HepG2 (cell line): ENCODE data around the gene OGFR. TPM values are rescaled to one million over a fixed set of nuclear protein-coding genes. Genes with fewer than 3 reads are reported as not detected.

Source experiments
- ATAC-seq: fragments of 200-7000 bp; cut with Tn5 transposase; 3 replicates; pipeline ENCODE4 v1.9.1; 2020; ENCODE audit warnings: mild to moderate bottlenecking, moderate library complexity
- BruUV-seq: library from RNA; stranded (reverse); fragments of 400-500 nt; replicated peaks from 2 replicates; lab custom pipeline; 2021; lab: Mats Ljungman, UMichigan
- CTCF ChIA-PET: fragments of 300-600 bp; formaldehyde crosslinking; extraction: SDS; loops from one replicate; lab custom pipeline; 2021; ENCODE audit warnings: low total read pairs, inconsistent platforms, low intra/inter-chr PET ratio; lab: Yijun Ruan, JAX
- POLR2A ChIA-PET: fragments of 350-600 bp; sonication (Branson Sonifier 250); formaldehyde crosslinking; loops from one replicate; lab custom pipeline; 2020; ENCODE audit warnings: antibody characterized with exemption, inconsistent platforms; lab: Yijun Ruan, JAX
- DNase-seq: peaks from one replicate; pipeline ENCODE4 v3.0.0-alpha.2; 2015; ENCODE audit warnings: low spot score
- FAIRE-seq: peaks from 3 replicates; lab custom pipeline; 2011; peaks lifted over from hg19 to GRCh38; lab: Jason Lieb, UNC
- H2AFZ ChIP-seq: one replicate; pipeline ENCODE4 v1.6.1; 2011; ENCODE audit warnings: low read length, inconsistent platforms
- H3K27ac ChIP-seq: fragments of 300-600 bp; 3 replicates; pipeline ENCODE4 v1.8.0; 2011; ENCODE audit warnings: mixed run types, mild to moderate bottlenecking, mixed read lengths, low read length, inconsistent platforms; ENCODE audit not compliant: insufficient read depth; ENCODE audit errors: extremely low read length
- H3K27me3 ChIP-seq, 2 experiments: fragments of 200-600 bp in 1 of 2; 2 replicates in 1 of 2; 3 replicates in 1 of 2; pipeline versions ENCODE4 v1.6.0 to v1.8.0; 2011; ENCODE audit warnings: low read length in 2 of 2, mild to moderate bottlenecking in 2 of 2, moderate library complexity in 2 of 2, inconsistent platforms in 1 of 2; ENCODE audit not compliant: insufficient read depth in 2 of 2, control insufficient read depth in 1 of 2
- H3K36me3 ChIP-seq, 2 experiments: fragments of 200-600 bp in 1 of 2; replicated peaks in 1 of 2; 2 replicates in 1 of 2; 3 replicates in 1 of 2; pipeline versions ENCODE4 v1.5.1 to v1.8.0; 2011; ENCODE audit warnings: low read length in 2 of 2, inconsistent platforms in 1 of 2; ENCODE audit not compliant: insufficient read depth in 2 of 2, control insufficient read depth in 1 of 2
- H3K4me1 ChIP-seq: 2 replicates; pipeline ENCODE4 v1.5.1; 2012; ENCODE audit warnings: low read length, inconsistent platforms; ENCODE audit not compliant: insufficient read depth
- H3K4me2 ChIP-seq: 2 replicates; pipeline ENCODE4 v1.6.0; 2011; ENCODE audit warnings: low read depth, low read length, inconsistent platforms
- H3K4me3 ChIP-seq, 3 experiments: fragments of 200-600 bp in 1 of 3; sonication (generic), shearing (Covaris generic) in 1 of 3; replicated peaks in 1 of 3; 2 replicates each; pipeline ENCODE4 v1.5.1; 2011 to 2016; ENCODE audit warnings: low read length in 3 of 3, inconsistent platforms in 2 of 3, low read depth in 2 of 3, mild to moderate bottlenecking in 2 of 3, control low read depth in 1 of 3, mixed read lengths in 1 of 3; ENCODE audit not compliant: insufficient read depth in 1 of 3
- H3K79me2 ChIP-seq: one replicate; pipeline ENCODE4 v1.6.1; 2011; ENCODE audit warnings: low read length, inconsistent platforms; ENCODE audit not compliant: insufficient read depth
- H3K9ac ChIP-seq: 2 replicates; pipeline ENCODE4 v1.6.0; 2011; ENCODE audit warnings: mild to moderate bottlenecking, low read depth, low read length, inconsistent platforms; ENCODE audit not compliant: insufficient read depth
- H3K9me3 ChIP-seq: 2 replicates; pipeline ENCODE4 v1.5.1; 2012; ENCODE audit warnings: mild to moderate bottlenecking, low read length
- H4K20me1 ChIP-seq: 2 replicates; pipeline ENCODE4 v1.6.0; 2011; ENCODE audit warnings: inconsistent platforms, mild to moderate bottlenecking, low read length, moderate library complexity; ENCODE audit not compliant: insufficient read depth
- FLYWCH1 ChIP-seq: sonication (generic); formaldehyde crosslinking; IDR thresholded peaks from 2 replicates; pipeline ENCODE4 v1.8.1; 2023; ENCODE audit warnings: mild to moderate bottlenecking, missing genetic modification reagents
- PHF20 ChIP-seq: sonication (generic); formaldehyde crosslinking; IDR thresholded peaks from 2 replicates; pipeline ENCODE4 v1.5.0; 2020; ENCODE audit warnings: mild to moderate bottlenecking, missing genetic modification reagents
- TCF7 ChIP-seq: sonication (generic); IDR thresholded peaks from 2 replicates; pipeline ENCODE4 v1.6.1; 2016; ENCODE audit warnings: antibody characterized with exemption, low read depth
- ZFP36 ChIP-seq: fragments of 150-350 bp; IDR thresholded peaks from 2 replicates; pipeline ENCODE4 v1.6.1; 2018; ENCODE audit warnings: borderline replicate concordance, low read length, low read depth; ENCODE audit not compliant: partially characterized antibody
- ZNF33B ChIP-seq: sonication (generic); formaldehyde crosslinking; IDR thresholded peaks from 2 replicates; pipeline ENCODE4 v1.5.1; 2020; ENCODE audit warnings: mild to moderate bottlenecking, missing genetic modification reagents
- ZNF605 ChIP-seq: sonication (generic); formaldehyde crosslinking; IDR thresholded peaks from 2 replicates; pipeline ENCODE4 v1.8.0; 2022; ENCODE audit warnings: mild to moderate bottlenecking, missing genetic modification reagents
- ZNF619 ChIP-seq: sonication (generic); formaldehyde crosslinking; IDR thresholded peaks from 2 replicates; pipeline ENCODE4 v1.4.0; 2020; ENCODE audit warnings: mild to moderate bottlenecking, missing genetic modification reagents
- ZNF792 ChIP-seq: IDR thresholded peaks from 2 replicates; pipeline ENCODE4 v1.6.1; 2016
- WGBS: methylation state at CpG from one replicate; pipeline ENCODE4 v1.1.6; 2017; ENCODE audit warnings: low lambda C conversion rate; 5-methylcytosine and 5-hydroxymethylcytosine counted together
- in situ Hi-C: cut with HindIII; loops from 2 replicates; pipeline ENCODE4 v1.10.0; 2017; ENCODE audit warnings: low pct_unique_long_range_greater_than_20kb; ENCODE audit not compliant: extremely low pct_ligation_motif_present
- intact Hi-C: fragments of 100-400 bp; cut with micrococcal nuclease; formaldehyde crosslinking; loops from one replicate; pipeline ENCODE4 v1.10.0; 2022; ENCODE audit not compliant: unreplicated experiment
- polyA plus RNA-seq, 8 experiments: library from polyadenylated mRNA; depleted of rRNA in 3 of 8; stranded (reverse) in 7 of 8; unstranded in 1 of 8; fragments of >200 nt; fragmentation: Illumina TruSeq in 4 of 8; extraction: Trizol in 4 of 8; gene quantifications; 2 replicates each; pipeline versions ENCODE4 v1.2.1 to v1.2.3, GENCODE V29; 2011 to 2016; ENCODE audit warnings: low read depth in 4 of 8, missing spikeins in 1 of 8, mixed read lengths in 1 of 8; ENCODE audit not compliant: insufficient read depth in 1 of 8
- total RNA-seq, 5 experiments: library from RNA; depleted of rRNA; stranded (reverse); fragments of >200 nt; fragmentation: Illumina TruSeq; extraction: Trizol; gene quantifications; 2 replicates each; pipeline ENCODE4 v1.2.3, GENCODE V29; 2016; ENCODE audit warnings: low read depth in 1 of 5
- TF ChIP-seq, protein P1 (sequence below): sonication (generic); formaldehyde crosslinking; IDR thresholded peaks from 2 replicates; pipeline ENCODE4 v1.4.0; 2020; ENCODE audit warnings: mild to moderate bottlenecking, missing genetic modification reagents
- TF ChIP-seq, protein P2 (sequence below): sonication (generic); formaldehyde crosslinking; IDR thresholded peaks from 2 replicates; pipeline ENCODE4 v1.5.0; 2020; ENCODE audit warnings: missing genetic modification reagents

Gene OGFR
- total and polyA plus RNA-seq, 2 of the 13 experiments (the other 11 are each of a cell fraction or from before 2014, with no cell fraction given) = 47.7 to 81.8 TPM

DNA sequence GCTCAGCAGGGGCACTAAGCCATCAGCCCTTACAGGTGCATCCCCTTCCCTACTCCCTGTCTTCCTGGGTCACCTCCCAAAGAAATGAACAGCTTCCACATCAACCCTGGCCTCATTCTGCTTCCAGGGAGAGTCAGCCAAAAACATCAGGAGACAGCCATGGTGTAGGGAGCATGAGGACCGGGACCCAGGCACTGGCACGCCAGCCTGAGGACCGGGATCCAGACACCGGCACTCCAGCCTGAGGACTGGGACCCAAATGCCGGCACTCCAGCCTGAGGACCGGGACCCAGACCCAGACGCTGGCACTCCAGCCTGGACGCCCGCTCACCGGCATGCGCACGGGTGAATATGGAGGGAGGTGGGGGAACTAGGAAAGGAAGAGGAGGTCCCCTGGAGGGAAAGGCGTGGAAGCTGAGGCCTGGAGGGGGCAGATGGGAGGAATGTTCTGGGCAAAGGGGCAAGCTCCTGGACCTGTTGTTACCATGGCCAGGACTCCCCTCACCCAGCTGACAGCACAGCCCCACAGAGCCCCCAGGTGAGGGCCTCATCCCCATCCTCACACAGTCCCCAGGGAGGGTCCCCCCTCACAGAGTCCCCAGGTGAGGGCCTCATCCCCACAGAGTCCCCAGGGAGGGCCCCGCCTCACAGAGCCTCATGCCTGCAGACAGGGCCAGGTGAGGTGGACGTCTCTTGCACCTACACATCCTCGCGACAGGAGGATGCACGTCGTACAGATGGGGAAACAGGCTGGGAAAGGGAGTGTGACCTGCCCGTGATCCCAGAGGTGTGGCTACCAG is 34.3 kb upstream of the OGFR start:
- no TSS peak for BruUV-seq
- in situ Hi-C loops = loop anchor here (10.0 kb wide), 1 partner anchor 86 kb away; no protein-coding TSS in a partner anchor
- no peak overlapping the region for H2AFZ ChIP-seq
- no peak overlapping the region for H3K27ac ChIP-seq
- H3K4me1 ChIP-seq = no peaks in the 10 kb centered on the region
- H3K9ac ChIP-seq = no peak overlapping the region
- H3K9me3 ChIP-seq = no peaks in the 10 kb centered on the region
- no peaks in the 10 kb centered on the region for H3K79me2 ChIP-seq
- ChIA-PET CTCF (no interaction called here), POLR2A (no interaction called here)
- FAIRE-seq (no peak), DNase-seq (no peak), ATAC-seq (no peak)
- H3K4me3 ChIP-seq = no peak overlapping the region
- TF ChIP-seq ZNF792 (no peak), ZNF619 (CRISPR knock-in tag) (no peak), ZNF605 (CRISPR knock-in tag) (no peak), ZNF33B (CRISPR knock-in tag) (no peak), ZFP36 (no peak), PHF20 (CRISPR knock-in tag) (no peak), TCF7 (no peak), FLYWCH1 (no peak)
- TF ChIP-seq, protein P1, sequence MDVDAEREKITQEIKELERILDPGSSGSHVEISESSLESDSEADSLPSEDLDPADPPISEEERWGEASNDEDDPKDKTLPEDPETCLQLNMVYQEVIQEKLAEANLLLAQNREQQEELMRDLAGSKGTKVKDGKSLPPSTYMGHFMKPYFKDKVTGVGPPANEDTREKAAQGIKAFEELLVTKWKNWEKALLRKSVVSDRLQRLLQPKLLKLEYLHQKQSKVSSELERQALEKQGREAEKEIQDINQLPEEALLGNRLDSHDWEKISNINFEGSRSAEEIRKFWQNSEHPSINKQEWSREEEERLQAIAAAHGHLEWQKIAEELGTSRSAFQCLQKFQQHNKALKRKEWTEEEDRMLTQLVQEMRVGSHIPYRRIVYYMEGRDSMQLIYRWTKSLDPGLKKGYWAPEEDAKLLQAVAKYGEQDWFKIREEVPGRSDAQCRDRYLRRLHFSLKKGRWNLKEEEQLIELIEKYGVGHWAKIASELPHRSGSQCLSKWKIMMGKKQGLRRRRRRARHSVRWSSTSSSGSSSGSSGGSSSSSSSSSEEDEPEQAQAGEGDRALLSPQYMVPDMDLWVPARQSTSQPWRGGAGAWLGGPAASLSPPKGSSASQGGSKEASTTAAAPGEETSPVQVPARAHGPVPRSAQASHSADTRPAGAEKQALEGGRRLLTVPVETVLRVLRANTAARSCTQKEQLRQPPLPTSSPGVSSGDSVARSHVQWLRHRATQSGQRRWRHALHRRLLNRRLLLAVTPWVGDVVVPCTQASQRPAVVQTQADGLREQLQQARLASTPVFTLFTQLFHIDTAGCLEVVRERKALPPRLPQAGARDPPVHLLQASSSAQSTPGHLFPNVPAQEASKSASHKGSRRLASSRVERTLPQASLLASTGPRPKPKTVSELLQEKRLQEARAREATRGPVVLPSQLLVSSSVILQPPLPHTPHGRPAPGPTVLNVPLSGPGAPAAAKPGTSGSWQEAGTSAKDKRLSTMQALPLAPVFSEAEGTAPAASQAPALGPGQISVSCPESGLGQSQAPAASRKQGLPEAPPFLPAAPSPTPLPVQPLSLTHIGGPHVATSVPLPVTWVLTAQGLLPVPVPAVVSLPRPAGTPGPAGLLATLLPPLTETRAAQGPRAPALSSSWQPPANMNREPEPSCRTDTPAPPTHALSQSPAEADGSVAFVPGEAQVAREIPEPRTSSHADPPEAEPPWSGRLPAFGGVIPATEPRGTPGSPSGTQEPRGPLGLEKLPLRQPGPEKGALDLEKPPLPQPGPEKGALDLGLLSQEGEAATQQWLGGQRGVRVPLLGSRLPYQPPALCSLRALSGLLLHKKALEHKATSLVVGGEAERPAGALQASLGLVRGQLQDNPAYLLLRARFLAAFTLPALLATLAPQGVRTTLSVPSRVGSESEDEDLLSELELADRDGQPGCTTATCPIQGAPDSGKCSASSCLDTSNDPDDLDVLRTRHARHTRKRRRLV (CRISPR knock-in tag) = no peak
- TF ChIP-seq, protein P2, sequence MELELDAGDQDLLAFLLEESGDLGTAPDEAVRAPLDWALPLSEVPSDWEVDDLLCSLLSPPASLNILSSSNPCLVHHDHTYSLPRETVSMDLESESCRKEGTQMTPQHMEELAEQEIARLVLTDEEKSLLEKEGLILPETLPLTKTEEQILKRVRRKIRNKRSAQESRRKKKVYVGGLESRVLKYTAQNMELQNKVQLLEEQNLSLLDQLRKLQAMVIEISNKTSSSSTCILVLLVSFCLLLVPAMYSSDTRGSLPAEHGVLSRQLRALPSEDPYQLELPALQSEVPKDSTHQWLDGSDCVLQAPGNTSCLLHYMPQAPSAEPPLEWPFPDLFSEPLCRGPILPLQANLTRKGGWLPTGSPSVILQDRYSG (CRISPR knock-in tag) = no peak
- 0 out of 2 replicates have a peak, but pooled peaks cover 3% of the 10 kb centered on the region for H4K20me1 ChIP-seq
- intact Hi-C loops = no loop called here
- no peak overlapping the region for H3K4me2 ChIP-seq
- peaks cover 57 to 98% of the 10 kb centered on the region in 2 experiments for H3K27me3 ChIP-seq
- WGBS = 45% methylated on average over 19 of the region's 20 CpGs
- no peaks in the 10 kb centered on the region for H3K36me3 ChIP-seq
